K562 (cell line): ENCODE data around the gene GABRA4. TPM values are rescaled to one million over a fixed set of nuclear protein-coding genes. Genes with fewer than 3 reads are reported as not detected.
A peak's percentile ranks its signal among the peaks of the same experiment; 100 is the strongest.

ENCODE experiments used
- ATAC-seq: fragments of 200-7000 bp; cut with Tn5 transposase; 3 replicates; pipeline ENCODE4 v1.9.1; 2020; ENCODE audit warnings: moderate library complexity
- BruUV-seq: library from RNA; stranded (reverse); fragments of 400-500 nt; replicated peaks from 2 replicates; lab custom pipeline; 2021; lab: Mats Ljungman, UMichigan
- CTCF ChIA-PET: fragments of 300-600 bp; formaldehyde crosslinking; extraction: SDS; loops from one replicate; lab custom pipeline; 2021; ENCODE audit warnings: low intra/inter-chr PET ratio; lab: Yijun Ruan, JAX
- POLR2A ChIA-PET: fragments of 300-600, 350-650 bp; sonication (Branson Sonifier 250); formaldehyde crosslinking; extraction: SDS; loops from one replicate; lab custom pipeline; 2021; ENCODE audit warnings: antibody characterized with exemption, inconsistent platforms; lab: Yijun Ruan, JAX
- DNase-seq, 4 experiments: peaks; one replicate each; pipeline versions ENCODE4 v3.0.0 to v3.0.0-alpha.2; 2011 to 2018; ENCODE audit warnings: low spot score in 3 of 4, mixed read lengths in 3 of 4; ENCODE audit errors: extremely low read depth in 1 of 4
- FAIRE-seq: peaks from 2 replicates; lab custom pipeline; 2011; peaks lifted over from hg19 to GRCh38; lab: Jason Lieb, UNC
- H2AFZ ChIP-seq: 2 replicates; pipeline ENCODE4 v1.6.0; 2011; ENCODE audit warnings: low read depth, low read length, control low read depth, inconsistent platforms
- H3K27ac ChIP-seq: fragments of 200-600 bp; 3 replicates; pipeline ENCODE4 v1.8.0; 2011; ENCODE audit warnings: low read depth, mild to moderate bottlenecking, control low read depth, inconsistent platforms, low read length, moderate library complexity, mixed read lengths; ENCODE audit errors: extremely low read depth
- H3K27me3 ChIP-seq, 2 experiments: fragments of 300-600 bp in 1 of 2; 2 replicates in 1 of 2; 3 replicates in 1 of 2; pipeline versions ENCODE4 v1.6.0 to v1.8.0; 2011; ENCODE audit warnings: inconsistent platforms in 2 of 2, low read length in 2 of 2, mild to moderate bottlenecking in 1 of 2, mixed read lengths in 1 of 2, moderate library complexity in 1 of 2; ENCODE audit not compliant: control insufficient read depth in 2 of 2, insufficient read depth in 2 of 2
- H3K36me3 ChIP-seq: fragments of 300-600 bp; 3 replicates; pipeline ENCODE4 v1.8.0; 2011; ENCODE audit warnings: mild to moderate bottlenecking, low read length, inconsistent platforms; ENCODE audit not compliant: control insufficient read depth, insufficient read depth
- H3K4me1 ChIP-seq, 2 experiments: fragments of 200-600 bp in 1 of 2; replicated peaks in 1 of 2; 2 replicates in 1 of 2; 3 replicates in 1 of 2; pipeline versions ENCODE4 v1.5.1 to v1.8.0; 2011; ENCODE audit warnings: inconsistent platforms in 2 of 2, low read length in 2 of 2, mild to moderate bottlenecking in 1 of 2, mixed read lengths in 1 of 2, moderate library complexity in 1 of 2; ENCODE audit not compliant: control insufficient read depth in 2 of 2, insufficient read depth in 2 of 2
- H3K4me2 ChIP-seq: 2 replicates; pipeline ENCODE4 v1.6.1; 2011; ENCODE audit warnings: low read length, control low read depth, inconsistent platforms, mixed read lengths; ENCODE audit not compliant: insufficient read depth
- H3K4me3 ChIP-seq: fragments of 200-600 bp; sonication (generic), shearing (Covaris generic); 2 replicates; pipeline ENCODE4 v1.5.1; 2016; ENCODE audit warnings: control low read depth, inconsistent platforms
- H3K79me2 ChIP-seq: fragments of 200-600 bp; 3 replicates; pipeline ENCODE4 v1.8.0; 2011; ENCODE audit warnings: low read length, inconsistent platforms; ENCODE audit not compliant: control insufficient read depth, insufficient read depth
- H3K9ac ChIP-seq, 2 experiments: 2 replicates each; pipeline versions ENCODE4 v1.6.0 to v1.6.1; 2011; ENCODE audit warnings: low read depth in 2 of 2, low read length in 2 of 2, control low read depth in 1 of 2, inconsistent platforms in 1 of 2, mild to moderate bottlenecking in 1 of 2, mixed read lengths in 1 of 2; ENCODE audit not compliant: insufficient read depth in 1 of 2
- H3K9me1 ChIP-seq: one replicate; pipeline ENCODE4 v1.6.0; 2011; ENCODE audit warnings: inconsistent platforms, mild to moderate bottlenecking, low read length, moderate library complexity; ENCODE audit not compliant: control insufficient read depth, insufficient read depth
- H3K9me3 ChIP-seq: replicated peaks from 2 replicates; pipeline ENCODE4 v1.5.1; 2011; ENCODE audit warnings: low read depth, low read length, inconsistent platforms; ENCODE audit not compliant: control insufficient read depth, insufficient read depth
- H4K20me1 ChIP-seq: replicated peaks from 2 replicates; pipeline ENCODE4 v1.6.1; 2011; ENCODE audit warnings: low read length, inconsistent platforms, mixed read lengths; ENCODE audit not compliant: control insufficient read depth, insufficient read depth
- E2F8 ChIP-seq: fragments of 450-650 bp; IDR thresholded peaks from 2 replicates; pipeline ENCODE4 v1.7.1; 2018; ENCODE audit warnings: mild to moderate bottlenecking, low read depth; ENCODE audit not compliant: partially characterized antibody
- MAFF ChIP-seq: IDR thresholded peaks from 2 replicates; pipeline ENCODE4 v1.6.1; 2012; ENCODE audit warnings: low read length, improper control_type of control experiment
- SMAD2 ChIP-seq: fragments of 150-350 bp; IDR thresholded peaks from 2 replicates; pipeline ENCODE4 v1.6.1; 2014; ENCODE audit warnings: low read depth, mild to moderate bottlenecking, low read length
- SPI1 ChIP-seq: IDR thresholded peaks from 2 replicates; pipeline ENCODE4 v1.6.1; 2011; ENCODE audit warnings: low read depth, low read length, control low read depth, borderline replicate concordance
- WGBS: fragments of 100-300 bp; shearing (Covaris generic); methylation state at CpG from one replicate; pipeline ENCODE4 v1.1.6; 2016; ENCODE audit warnings: low coverage, mixed read lengths; ENCODE audit not compliant: insufficient coverage; ENCODE audit errors: missing lambda C conversion rate; 5-methylcytosine and 5-hydroxymethylcytosine counted together
- in situ Hi-C: fragments of 300-500 bp; cut with MboI; formaldehyde crosslinking; loops from 4 replicates; pipeline ENCODE4 v1.15.0; 2018; ENCODE audit warnings: inconsistent platforms, mixed read lengths
- intact Hi-C: fragments of 100-400 bp; cut with micrococcal nuclease; formaldehyde crosslinking; loops from 2 replicates; pipeline ENCODE4 v1.14.2; 2022
- polyA plus RNA-seq, 8 experiments: library from polyadenylated mRNA; depleted of rRNA in 4 of 8; stranded (reverse) in 5 of 8; unstranded in 3 of 8; fragments of >200 nt; fragmentation: Nextera tagmentation in 2 of 8; fragmentation: Illumina TruSeq in 1 of 8; extraction: Ambion mirVana in 2 of 8; extraction: Trizol in 1 of 8; gene quantifications; 2 replicates each; pipeline versions ENCODE4 v1.2.1 to v1.2.3, GENCODE V29; 2011 to 2014; ENCODE audit warnings: inconsistent platforms in 1 of 8, missing spikeins in 1 of 8
- total RNA-seq, 7 experiments: library from RNA; depleted of rRNA in 6 of 7; stranded (reverse); fragments of >200 nt in 6 of 7; fragmentation: Illumina TruSeq in 2 of 7; extraction: Trizol in 2 of 7; gene quantifications; 2 replicates each; pipeline versions ENCODE4 v1.2.1 to v1.2.3, GENCODE V29; 2011 to 2021; ENCODE audit warnings: low replicate concordance in 1 of 7

GABRA4 gene
- total and polyA plus RNA-seq, 9 of the 15 experiments (the other 6 are each of a cell fraction or from before 2014, with no cell fraction given): not detected

GRCh38 chr4:46975812-46976553, 17.4 kb downstream of the GABRA4 start:
- no peaks in the 10 kb centered on the region for H3K79me2 ChIP-seq
- TF ChIP-seq SPI1: peak; percentile 43; the same call in 1 of the 2 replicates
- TF ChIP-seq SMAD2: no peak
- H3K4me3 ChIP-seq: no peak overlapping the region
- H3K36me3 ChIP-seq: no peaks in the 10 kb centered on the region
- H3K9ac ChIP-seq: no peak overlapping the region
- H3K27me3 ChIP-seq: no peaks in the 10 kb centered on the region
- 2% methylated on average over 3 of the region's 4 CpGs for WGBS
- H3K4me2 ChIP-seq: no peak overlapping the region
- no TSS peak for BruUV-seq
- H3K4me1 ChIP-seq: no peaks in the 10 kb centered on the region
- in situ Hi-C loops: no loop called here
- H3K9me1 ChIP-seq: no peaks in the 10 kb centered on the region
- FAIRE-seq: no peak
- no peak overlapping the region for H2AFZ ChIP-seq
- ChIA-PET POLR2A (no interaction called here), CTCF (no interaction called here)
- no peaks in the 10 kb centered on the region for H4K20me1 ChIP-seq
- intact Hi-C loops: no loop called here
- H3K9me3 ChIP-seq: no peaks in the 10 kb centered on the region
- no peak for DNase-seq
- H3K27ac ChIP-seq: no peak overlapping the region
- no peak for ATAC-seq

GRCh38 chr4:46974891-46975543, 18.4 kb downstream of the GABRA4 start:
- no peak for FAIRE-seq

More at GRCh38 chr4:46974891-46975543, 18.4 kb downstream of the GABRA4 start:
- Histone ChIP-seq H2AFZ (no peak overlapping the region), H3K9me3 (no peaks in the 10 kb centered on the region), H3K79me2 (no peaks in the 10 kb centered on the region), H3K27me3 (no peaks in the 10 kb centered on the region), H3K9me1 (no peaks in the 10 kb centered on the region), H3K4me1 (no peaks in the 10 kb centered on the region), H4K20me1 (no peaks in the 10 kb centered on the region), H3K4me3 (no peak overlapping the region)
- CTCF ChIA-PET: no interaction called here
- TF ChIP-seq MAFF (0 out of 2 replicates have a peak, but pooled peaks have one; percentile 4), E2F8 (no peak)
- TF ChIP-seq, all 486 proteins: peak for 1
- BruUV-seq: no TSS peak
- POLR2A ChIA-PET: no interaction called here
- in situ Hi-C loops: no loop called here
- no peak for DNase-seq
- H3K4me2 ChIP-seq: no peak overlapping the region
- ATAC-seq: no peak
- no peak overlapping the region for H3K9ac ChIP-seq
- intact Hi-C loops: no loop called here
- WGBS: 0% methylated on average over 1 of the region's 1 CpG
- no peak overlapping the region for H3K27ac ChIP-seq
- no peaks in the 10 kb centered on the region for H3K36me3 ChIP-seq
